Measurements from ENCODE around the gene LAMP5.

DNA sequence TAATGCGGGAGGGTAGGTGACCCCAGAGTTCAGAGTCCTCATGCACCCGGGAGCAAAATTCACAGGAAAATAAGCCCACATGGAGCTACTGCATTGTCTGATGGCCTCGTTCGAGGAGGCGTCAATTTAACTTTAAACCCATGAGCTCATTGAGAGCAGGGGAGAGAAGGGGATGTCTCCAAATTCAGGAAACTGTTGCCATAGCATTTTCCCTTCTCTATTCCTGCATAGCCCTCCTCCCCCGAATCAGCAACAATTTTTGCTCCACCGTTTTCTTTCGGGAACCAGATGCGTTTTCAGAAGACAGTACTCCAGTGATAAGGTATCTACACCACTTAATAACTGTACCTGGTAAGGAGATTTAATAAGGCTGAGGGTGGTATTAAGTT lies 324 bp upstream of the LAMP5 start:
- TF ChIP-seq, protein P1, sequence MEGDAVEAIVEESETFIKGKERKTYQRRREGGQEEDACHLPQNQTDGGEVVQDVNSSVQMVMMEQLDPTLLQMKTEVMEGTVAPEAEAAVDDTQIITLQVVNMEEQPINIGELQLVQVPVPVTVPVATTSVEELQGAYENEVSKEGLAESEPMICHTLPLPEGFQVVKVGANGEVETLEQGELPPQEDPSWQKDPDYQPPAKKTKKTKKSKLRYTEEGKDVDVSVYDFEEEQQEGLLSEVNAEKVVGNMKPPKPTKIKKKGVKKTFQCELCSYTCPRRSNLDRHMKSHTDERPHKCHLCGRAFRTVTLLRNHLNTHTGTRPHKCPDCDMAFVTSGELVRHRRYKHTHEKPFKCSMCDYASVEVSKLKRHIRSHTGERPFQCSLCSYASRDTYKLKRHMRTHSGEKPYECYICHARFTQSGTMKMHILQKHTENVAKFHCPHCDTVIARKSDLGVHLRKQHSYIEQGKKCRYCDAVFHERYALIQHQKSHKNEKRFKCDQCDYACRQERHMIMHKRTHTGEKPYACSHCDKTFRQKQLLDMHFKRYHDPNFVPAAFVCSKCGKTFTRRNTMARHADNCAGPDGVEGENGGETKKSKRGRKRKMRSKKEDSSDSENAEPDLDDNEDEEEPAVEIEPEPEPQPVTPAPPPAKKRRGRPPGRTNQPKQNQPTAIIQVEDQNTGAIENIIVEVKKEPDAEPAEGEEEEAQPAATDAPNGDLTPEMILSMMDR (IDR thresholded peaks at IDR 0.05), result no peak
- no peak for TF ChIP-seq EZH2phosphoT487 (IDR thresholded peaks at IDR 0.05)
